Loucy (cell line): ENCODE results near the gene DNAH17.

Experiments used
- H2AFZ ChIP-seq: fragments of 200-600 bp; sonication (generic); 2 replicates; pipeline ENCODE4 v1.6.0; 2016; ENCODE audit warnings: antibody characterized with exemption, mild to moderate bottlenecking, low read length, moderate library complexity
- H3F3A ChIP-seq: fragments of 200-600 bp; 2 replicates; pipeline ENCODE4 v1.6.0; 2016; ENCODE audit warnings: antibody characterized with exemption, low read depth, mild to moderate bottlenecking
- H3K27me3 ChIP-seq: fragments of 200-600 bp; sonication (generic); 2 replicates; pipeline ENCODE4 v1.6.1; 2014; ENCODE audit warnings: low read length, mild to moderate bottlenecking; ENCODE audit not compliant: insufficient read depth, poor library complexity, severe bottlenecking
- H3K36me3 ChIP-seq: fragments of 200-600 bp; sonication (generic); 2 replicates; pipeline ENCODE4 v1.6.1; 2016; ENCODE audit warnings: low read length; ENCODE audit not compliant: insufficient read depth
- H3K4me1 ChIP-seq: fragments of 200-600 bp; sonication (generic); 2 replicates; pipeline ENCODE4 v1.5.1; 2014; ENCODE audit warnings: low read length, mild to moderate bottlenecking; ENCODE audit not compliant: insufficient read depth, poor library complexity, severe bottlenecking
- H3K4me2 ChIP-seq: fragments of 200-600 bp; sonication (generic); 2 replicates; pipeline ENCODE4 v1.6.0; 2014; ENCODE audit warnings: antibody characterized with exemption, low read length, low read depth, mild to moderate bottlenecking; ENCODE audit not compliant: poor library complexity, severe bottlenecking
- H3K4me3 ChIP-seq: fragments of 200-600 bp; sonication (generic); 2 replicates; pipeline ENCODE4 v1.5.1; 2014; ENCODE audit warnings: low read length, mild to moderate bottlenecking, mixed read lengths; ENCODE audit not compliant: poor library complexity, severe bottlenecking
- H3K79me2 ChIP-seq: fragments of 200-600 bp; sonication (generic); 2 replicates; pipeline ENCODE4 v1.6.1; 2014; ENCODE audit warnings: low read length; ENCODE audit not compliant: insufficient read depth
- H3K9ac ChIP-seq: fragments of 200-600 bp; sonication (generic); 2 replicates; pipeline ENCODE4 v1.6.0; 2014; ENCODE audit warnings: mild to moderate bottlenecking, low read depth, low read length, moderate library complexity; ENCODE audit not compliant: poor library complexity, severe bottlenecking
- H3K9me2 ChIP-seq: fragments of 200-600 bp; sonication (generic); replicated peaks from 2 replicates; pipeline ENCODE4 v1.6.1; 2016; ENCODE audit warnings: low read depth, low read length, mixed read lengths
- H3K9me3 ChIP-seq: fragments of 200-600 bp; sonication (generic); 2 replicates; pipeline ENCODE4 v1.6.1; 2014; ENCODE audit warnings: mild to moderate bottlenecking, antibody characterized with exemption, low read length, low read depth; ENCODE audit not compliant: insufficient read depth
- H4K20me1 ChIP-seq: fragments of 200-600 bp; sonication (generic); 2 replicates; pipeline ENCODE4 v1.6.0; 2014; ENCODE audit warnings: antibody characterized with exemption, low read length, mild to moderate bottlenecking; ENCODE audit not compliant: insufficient read depth, poor library complexity, severe bottlenecking
- CTCF ChIP-seq: fragments of 200-600 bp; sonication (generic); conservative IDR thresholded peaks from 2 replicates; pipeline ENCODE4 v1.5.1; 2014; ENCODE audit warnings: mild to moderate bottlenecking, antibody characterized with exemption, low read length
- EZH2phosphoT487 ChIP-seq: fragments of 200-600 bp; IDR thresholded peaks from 2 replicates; pipeline ENCODE4 v1.6.1; 2018; ENCODE audit warnings: antibody characterized with exemption, mild to moderate bottlenecking, moderate library complexity, borderline replicate concordance

Gene DNAH17

GRCh38 chr17:78512976-78513375, 64.2 kb downstream of the DNAH17 start:
- H3F3A ChIP-seq: no peaks in the 10 kb centered on the region
- H3K9me3 ChIP-seq: no peaks in the 10 kb centered on the region
- H3K9ac ChIP-seq: no peak overlapping the region
- no peak overlapping the region for H3K4me3 ChIP-seq
- H4K20me1 ChIP-seq: no peaks in the 10 kb centered on the region
- no peak overlapping the region for H2AFZ ChIP-seq
- TF ChIP-seq CTCF (no peak), EZH2phosphoT487 (no peak)
- H3K79me2 ChIP-seq: no peaks in the 10 kb centered on the region
- H3K27me3 ChIP-seq: no peaks in the 10 kb centered on the region
- no peaks in the 10 kb centered on the region for H3K36me3 ChIP-seq
- H3K4me1 ChIP-seq: no peaks in the 10 kb centered on the region
- no peak overlapping the region for H3K4me2 ChIP-seq
- H3K9me2 ChIP-seq: no peaks in the 10 kb centered on the region

- TF ChIP-seq CTCF: no peak
- TF ChIP-seq EZH2phosphoT487: no peak
- Histone ChIP-seq H3K9ac (no peak overlapping the region), H2AFZ (no peak overlapping the region), H3K4me3 (no peak overlapping the region), H3K9me2 (no peaks in the 10 kb centered on the region), H4K20me1 (no peaks in the 10 kb centered on the region), H3K79me2 (no peaks in the 10 kb centered on the region), H3K4me1 (no peaks in the 10 kb centered on the region), H3K27me3 (no peaks in the 10 kb centered on the region), H3F3A (no peaks in the 10 kb centered on the region), H3K9me3 (no peaks in the 10 kb centered on the region), H3K4me2 (no peak overlapping the region), H3K36me3 (no peaks in the 10 kb centered on the region)
These were observed 66.8 kb downstream of the DNAH17 start for GRCh38 chr17:78510141-78511075.

- H3K4me1 ChIP-seq: no peaks in the 10 kb centered on the region
- no peak overlapping the region for H3K9ac ChIP-seq
- H4K20me1 ChIP-seq: no peaks in the 10 kb centered on the region
- H3K9me2 ChIP-seq: no peaks in the 10 kb centered on the region
- no peaks in the 10 kb centered on the region for H3K27me3 ChIP-seq
- H2AFZ ChIP-seq: no peak overlapping the region
- no peaks in the 10 kb centered on the region for H3F3A ChIP-seq
- no peaks in the 10 kb centered on the region for H3K79me2 ChIP-seq
- H3K4me2 ChIP-seq: no peak overlapping the region
- no peak overlapping the region for H3K4me3 ChIP-seq
- H3K36me3 ChIP-seq: no peaks in the 10 kb centered on the region
- TF ChIP-seq EZH2phosphoT487 (no peak), CTCF (no peak)
- no peaks in the 10 kb centered on the region for H3K9me3 ChIP-seq
These were observed 69.7 kb downstream of the DNAH17 start for GRCh38 chr17:78507526-78507925.
